Activated naive CD8-positive, alpha-beta T cell treated with anti-CD3 and anti-CD28 coated beads, Interleukin-2, amount 50 U/mL, for 16 hours (primary cell): ENCODE results near the gene NOXO1.

Experiments used
- DNase-seq: peaks from one replicate; pipeline ENCODE4 v3.0.0-alpha.2; 2020; ENCODE audit warnings: low read depth, low spot score

Gene NOXO1

GRCh38 chr16:1997494-1998359 is 16.5 kb upstream of the NOXO1 start:
- DNase-seq: no peak

DNA sequence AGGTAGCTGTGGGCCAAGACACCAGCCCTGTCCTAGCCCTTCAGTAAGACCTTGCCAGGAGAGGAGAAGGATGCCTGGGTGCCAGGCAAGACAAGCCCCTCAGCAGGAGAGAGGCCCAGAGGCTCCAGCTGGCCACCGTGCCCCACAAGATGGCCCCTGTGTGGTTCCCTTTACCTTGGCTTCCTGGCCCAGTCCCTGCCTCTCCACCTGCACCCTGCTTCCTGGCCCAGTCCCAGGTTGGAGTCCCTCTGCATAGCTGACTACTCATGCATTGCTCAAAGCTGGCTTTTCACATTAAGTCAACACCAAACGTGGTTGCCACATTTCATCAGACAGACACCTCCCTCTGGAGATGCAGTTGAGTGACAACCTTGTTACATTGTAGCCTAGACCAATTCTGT is 12.5 kb upstream of the NOXO1 start:
- no peak for DNase-seq

DNA sequence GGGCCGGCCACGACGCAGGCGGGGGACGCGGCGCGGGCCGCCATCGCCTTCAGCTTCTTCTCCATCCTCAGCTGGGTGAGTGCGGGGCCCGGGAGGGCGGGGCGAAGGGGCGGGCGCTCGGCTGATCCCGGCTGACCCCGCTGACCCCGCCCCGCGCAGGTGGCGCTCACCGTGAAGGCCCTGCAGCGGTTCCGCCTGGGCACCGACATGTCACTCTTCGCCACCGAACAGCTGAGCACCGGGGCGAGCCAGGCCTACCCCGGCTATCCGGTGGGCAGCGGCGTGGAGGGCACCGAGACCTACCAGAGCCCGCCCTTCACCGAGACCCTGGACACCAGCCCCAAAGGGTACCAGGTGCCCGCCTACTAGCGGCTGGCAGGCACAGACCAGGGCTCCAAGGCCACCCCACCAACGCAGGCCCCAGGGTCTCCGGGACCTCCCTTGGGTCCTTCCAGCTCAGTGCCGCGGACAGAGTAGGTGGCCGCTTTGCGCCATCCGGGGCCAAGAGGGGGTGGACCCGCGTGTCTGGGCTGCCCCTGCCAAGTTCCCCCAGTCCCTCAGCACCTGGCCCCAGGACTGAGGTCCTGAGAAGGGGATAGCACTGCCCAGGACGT is 11.5 kb upstream of the NOXO1 start:
- no peak for DNase-seq

DNA sequence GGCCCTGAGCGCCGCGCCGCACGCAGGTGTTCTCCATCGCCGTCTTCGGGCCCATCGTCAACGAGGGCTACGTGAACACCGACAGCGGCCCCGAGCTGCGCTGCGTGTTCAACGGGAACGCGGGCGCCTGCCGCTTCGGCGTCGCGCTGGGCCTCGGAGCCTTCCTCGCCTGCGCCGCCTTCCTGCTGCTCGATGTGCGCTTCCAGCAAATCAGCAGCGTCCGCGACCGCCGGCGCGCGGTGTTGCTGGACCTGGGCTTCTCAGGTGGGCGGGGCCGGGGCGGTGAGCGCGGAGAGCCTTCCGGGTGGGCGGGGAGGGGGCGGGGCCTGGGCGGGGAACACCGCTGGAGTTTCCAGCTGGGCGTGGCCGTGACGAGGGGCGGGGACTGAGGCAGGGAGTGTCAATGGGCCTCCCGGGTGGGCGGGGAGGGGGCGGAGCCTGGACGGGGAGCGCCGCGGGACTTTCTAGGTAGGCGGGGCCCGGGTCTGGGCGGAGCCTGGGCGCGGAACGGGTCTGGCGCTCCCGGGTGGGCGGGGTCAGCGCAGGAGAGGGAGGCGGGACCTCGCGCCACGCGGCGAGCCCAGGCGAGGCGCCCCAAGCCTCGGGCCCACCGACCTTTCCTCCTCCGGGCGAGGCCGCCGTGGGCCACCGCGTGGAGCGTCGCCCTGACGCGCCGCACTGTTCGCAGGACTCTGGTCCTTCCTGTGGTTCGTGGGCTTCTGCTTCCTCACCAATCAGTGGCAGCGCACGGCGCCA is 10.9 kb upstream of the NOXO1 start:
- DNase-seq: peak; percentile 94

GRCh38 chr16:1991588-1991947 is 10.3 kb upstream of the NOXO1 start:
- DNase-seq: no peak

- DNase-seq: no peak
These were observed 9.9 kb upstream of the NOXO1 start for GRCh38 chr16:1991135-1991551.

GRCh38 chr16:1990351-1991134 is 9.3 kb upstream of the NOXO1 start:
- no peak for DNase-seq

GRCh38 chr16:1990101-1990350 is 8.8 kb upstream of the NOXO1 start:
- DNase-seq: no peak

GRCh38 chr16:1989209-1990100 is 8.2 kb upstream of the NOXO1 start, which contains the start of gene SYNGR3:
SYNGR3 (plus strand) TSS chr16:1989970; CDS start chr16:1990103, 133 bp downstream.
- no peak for DNase-seq

DNA sequence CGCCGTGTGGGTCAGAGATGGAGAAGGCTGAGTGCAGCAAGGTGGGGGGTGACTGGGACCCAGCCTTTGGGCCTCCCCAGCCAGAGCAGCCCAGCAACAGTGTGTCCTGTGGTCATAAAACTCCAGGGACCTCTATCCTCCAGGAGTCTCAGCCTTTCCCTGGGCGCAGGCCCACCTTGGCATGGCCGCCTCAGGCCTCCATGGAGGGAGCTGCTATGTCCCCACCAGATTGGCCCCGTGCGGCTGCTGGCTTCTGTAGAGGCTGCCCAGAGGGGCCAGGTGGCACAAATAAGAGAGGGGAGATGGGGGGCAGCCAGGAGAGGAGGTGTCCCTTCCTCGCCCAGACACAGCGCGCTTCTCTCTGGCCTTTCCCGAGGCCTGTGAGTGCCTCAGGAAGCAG is 5.9 kb upstream of the NOXO1 start:
- no peak for DNase-seq

DNA sequence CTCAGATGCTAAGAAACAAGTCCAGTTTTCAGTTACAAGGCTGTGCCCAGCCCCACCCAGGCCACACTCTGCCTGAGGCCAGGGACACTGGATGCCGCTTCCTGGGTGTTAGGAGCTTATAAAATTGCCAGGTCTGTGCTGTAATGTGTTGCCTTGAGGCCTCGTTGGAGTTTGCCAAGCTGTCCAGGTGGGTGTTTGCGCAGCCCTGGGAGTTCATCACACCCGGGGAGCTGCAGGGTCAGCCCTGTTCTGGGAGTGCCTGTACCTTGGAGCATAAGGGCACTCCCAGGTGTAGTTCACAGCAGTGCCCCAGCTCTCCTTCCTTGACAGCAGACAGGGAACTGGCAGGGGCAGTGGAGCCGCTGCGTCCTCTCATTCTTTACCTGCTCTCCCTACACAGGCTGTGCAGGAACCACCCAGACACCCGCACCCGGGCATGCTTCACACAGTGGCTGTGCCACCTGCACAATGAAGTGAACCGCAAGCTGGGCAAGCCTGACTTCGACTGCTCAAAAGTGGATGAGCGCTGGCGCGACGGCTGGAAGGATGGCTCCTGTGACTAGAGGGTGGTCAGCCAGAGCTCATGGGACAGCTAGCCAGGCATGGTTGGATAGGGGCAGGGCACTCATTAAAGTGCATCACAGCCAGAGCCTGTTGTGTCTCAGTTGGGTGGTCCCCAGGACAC is 4.3 kb upstream of the NOXO1 start:
- no peak for DNase-seq

GRCh38 chr16:1984347-1985225 is 3.3 kb upstream of the NOXO1 start:
- no peak for DNase-seq

- DNase-seq: no peak
These were observed 2.5 kb upstream of the NOXO1 start, which contains the start of gene GFER for GRCh38 chr16:1983544-1984346. GFER (plus strand) TSS chr16:1984193; CDS start chr16:1984219, 26 bp downstream.

GRCh38 chr16:1982991-1983543 is 1.8 kb upstream of the NOXO1 start:
- no peak for DNase-seq

- DNase-seq: no peak
These were observed 754 bp upstream of the NOXO1 start for GRCh38 chr16:1982013-1982433.

DNA sequence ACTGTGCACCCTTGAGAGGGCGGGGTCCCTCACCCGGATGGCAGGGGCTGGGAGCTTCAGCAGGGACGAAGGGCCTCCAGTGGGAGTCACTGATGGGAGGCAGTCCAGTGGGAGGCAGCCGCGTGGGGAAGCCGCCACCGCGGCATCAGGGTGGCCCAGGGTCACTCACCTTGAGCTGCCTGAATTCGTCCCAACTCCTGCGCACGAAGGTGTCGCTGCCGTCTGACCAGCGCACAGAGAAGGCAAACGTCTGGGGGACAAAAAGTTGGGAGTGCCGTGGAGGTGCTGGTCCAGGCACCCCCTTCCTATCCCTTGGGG is 540 bp downstream of the NOXO1 start:
- no peak for DNase-seq

DNA sequence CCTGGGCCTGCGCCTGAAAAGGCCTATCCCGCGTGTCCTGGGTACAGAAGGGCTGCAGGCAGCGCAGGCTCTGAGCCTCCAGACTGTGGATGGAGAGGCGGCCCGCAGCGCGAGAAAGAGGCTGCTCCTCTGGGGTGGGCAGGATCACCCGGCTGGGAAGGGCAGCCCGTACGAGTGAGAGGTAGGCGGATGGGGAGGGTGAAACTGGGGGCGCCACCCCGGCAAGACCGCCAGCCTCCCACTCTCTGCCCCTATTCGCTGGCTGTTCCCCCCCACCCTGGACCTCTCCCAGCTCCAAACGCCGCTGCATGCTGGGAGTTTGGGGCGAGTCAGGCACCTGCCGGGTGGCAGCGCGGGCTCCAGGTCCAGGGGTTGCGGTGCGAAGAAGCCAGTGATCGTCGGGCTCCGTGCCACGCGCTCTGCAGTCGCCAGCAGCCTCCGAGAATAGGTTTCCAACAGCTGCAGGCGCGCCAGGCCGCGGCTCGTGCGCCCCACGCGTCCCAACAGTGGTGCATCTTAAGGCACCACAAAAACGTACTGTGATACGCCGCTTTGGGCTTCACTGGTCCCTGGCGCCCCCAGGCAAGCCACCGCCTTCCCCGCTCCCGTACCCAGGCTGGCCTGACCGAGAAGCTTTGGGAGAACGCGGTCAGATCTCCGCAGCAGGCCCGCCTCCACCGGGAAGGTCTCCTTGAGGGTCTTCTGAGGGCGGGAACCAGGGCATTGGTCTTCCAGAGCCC is 1.1 kb downstream of the NOXO1 start:
- no peak for DNase-seq
